ENCODE results near the gene BAZ2B. TPM values are rescaled to one million over a fixed set of nuclear protein-coding genes. Genes with fewer than 3 reads are reported as not detected.
A peak's percentile ranks its signal among the peaks of the same experiment; 100 is the strongest.

The BAZ2B gene
- total RNA-seq, 4 donors from 2014 or later = 46.8 to 72.8 (median 53.4) TPM

GRCh38 chr2:159622966-159623365 is 6.6 kb upstream of the BAZ2B start:
- no peak overlapping the region for H3K4me3 ChIP-seq (ENCODE audit: low read depth, poor library complexity, severe bottlenecking)
- WGBS, 2 donors = 93 to 100% methylated on average over 2 of the region's 2 CpGs
- DNase-seq (ENCODE audit: low spot score in 2 of 2) = no peak
- intact Hi-C loops (cut with DNase I; ENCODE audit: low total_unique reads) = no loop called here
- TF ChIP-seq, protein P1, sequence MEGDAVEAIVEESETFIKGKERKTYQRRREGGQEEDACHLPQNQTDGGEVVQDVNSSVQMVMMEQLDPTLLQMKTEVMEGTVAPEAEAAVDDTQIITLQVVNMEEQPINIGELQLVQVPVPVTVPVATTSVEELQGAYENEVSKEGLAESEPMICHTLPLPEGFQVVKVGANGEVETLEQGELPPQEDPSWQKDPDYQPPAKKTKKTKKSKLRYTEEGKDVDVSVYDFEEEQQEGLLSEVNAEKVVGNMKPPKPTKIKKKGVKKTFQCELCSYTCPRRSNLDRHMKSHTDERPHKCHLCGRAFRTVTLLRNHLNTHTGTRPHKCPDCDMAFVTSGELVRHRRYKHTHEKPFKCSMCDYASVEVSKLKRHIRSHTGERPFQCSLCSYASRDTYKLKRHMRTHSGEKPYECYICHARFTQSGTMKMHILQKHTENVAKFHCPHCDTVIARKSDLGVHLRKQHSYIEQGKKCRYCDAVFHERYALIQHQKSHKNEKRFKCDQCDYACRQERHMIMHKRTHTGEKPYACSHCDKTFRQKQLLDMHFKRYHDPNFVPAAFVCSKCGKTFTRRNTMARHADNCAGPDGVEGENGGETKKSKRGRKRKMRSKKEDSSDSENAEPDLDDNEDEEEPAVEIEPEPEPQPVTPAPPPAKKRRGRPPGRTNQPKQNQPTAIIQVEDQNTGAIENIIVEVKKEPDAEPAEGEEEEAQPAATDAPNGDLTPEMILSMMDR (IDR thresholded peaks at IDR 0.05) = no peak
- TF ChIP-seq POLR2A (IDR thresholded peaks at IDR 0.05) = no peak

GRCh38 chr2:159620796-159621195 is 4.4 kb upstream of the BAZ2B start:
- DNase-seq (ENCODE audit: low spot score in 2 of 2) = no peak
- H3K4me3 ChIP-seq (ENCODE audit: low read depth, poor library complexity, severe bottlenecking) = no peak overlapping the region
- intact Hi-C loops (cut with DNase I; ENCODE audit: low total_unique reads) = no loop called here
- WGBS, 2 donors = 86 to 91% methylated on average over 2 of the region's 2 CpGs
- TF ChIP-seq, protein P1 (IDR thresholded peaks at IDR 0.05) = no peak
- no peak for TF ChIP-seq POLR2A (IDR thresholded peaks at IDR 0.05)

- intact Hi-C loops (cut with DNase I; ENCODE audit: low total_unique reads) = no loop called here
- WGBS, 2 donors = 14 to 16% methylated on average over 2 of the region's 2 CpGs
- no peak for TF ChIP-seq POLR2A (IDR thresholded peaks at IDR 0.05)
- DNase-seq (ENCODE audit: low spot score in 2 of 2) = no peak
- H3K4me3 ChIP-seq (ENCODE audit: low read depth, poor library complexity, severe bottlenecking) = no peak overlapping the region
Measured at GRCh38 chr2:159617646-159618045, 1.3 kb upstream of the BAZ2B start.

GRCh38 chr2:159617100-159617499 is 752 bp upstream of the BAZ2B start:
- intact Hi-C loops (cut with DNase I; ENCODE audit: low total_unique reads) = no loop called here
- TF ChIP-seq, protein P1 (IDR thresholded peaks at IDR 0.05) = no peak
- no peak for TF ChIP-seq POLR2A (IDR thresholded peaks at IDR 0.05)
- WGBS, 2 donors = 32 to 35% methylated on average over 4 of the region's 4 CpGs
- H3K4me3 ChIP-seq (ENCODE audit: low read depth, poor library complexity, severe bottlenecking) = no peak overlapping the region
- DNase-seq (ENCODE audit: low spot score in 2 of 2) = no peak

GRCh38 chr2:159615367-159616285 is 722 bp downstream of the BAZ2B start:
- peak in 1 of 2 donors; percentile 61 for TF ChIP-seq POLR2A (IDR thresholded peaks at IDR 0.05)
- TF ChIP-seq, protein P1 (IDR thresholded peaks at IDR 0.05) = no peak
- DNase-seq (ENCODE audit: low spot score in 2 of 2) = peak; percentile 88 to 97
- 1% methylated on average over 49 to 58 of the region's 66 CpGs for WGBS, 2 donors
- intact Hi-C loops (cut with DNase I; ENCODE audit: low total_unique reads) = no loop called here
- peak overlapping the region; percentile 84 for H3K4me3 ChIP-seq (ENCODE audit: low read depth, poor library complexity, severe bottlenecking)

- TF ChIP-seq POLR2A (IDR thresholded peaks at IDR 0.05) = no peak
- TF ChIP-seq, protein P1 (IDR thresholded peaks at IDR 0.05) = no peak
- 1 to 2% methylated on average over 16 of the region's 16 CpGs for WGBS, 2 donors
- intact Hi-C loops (cut with DNase I; ENCODE audit: low total_unique reads) = no loop called here
- peak overlapping the region; percentile 84 for H3K4me3 ChIP-seq (ENCODE audit: low read depth, poor library complexity, severe bottlenecking)
- DNase-seq (ENCODE audit: low spot score in 2 of 2) = no peak
Measured at GRCh38 chr2:159614534-159615366, 1.6 kb downstream of the BAZ2B start.

Data from lower leg skin (tissue), 4 donors.